HG02885 (cell line): Measurements from ENCODE around the gene SLC25A43.
"Not testable (repeated sequence)": the region's sequence is repeated elsewhere in the genome, so short reads cannot be mapped to it uniquely, and the experiment has no call there.

Experiments used
- ATAC-seq: cut with Tn5 transposase; IDR thresholded peaks from one replicate; pipeline ENCODE4 v1.9.1; 2021; ENCODE audit warnings: mild to moderate bottlenecking; ENCODE audit not compliant: unreplicated experiment, poor library complexity

SLC25A43 gene

DNA sequence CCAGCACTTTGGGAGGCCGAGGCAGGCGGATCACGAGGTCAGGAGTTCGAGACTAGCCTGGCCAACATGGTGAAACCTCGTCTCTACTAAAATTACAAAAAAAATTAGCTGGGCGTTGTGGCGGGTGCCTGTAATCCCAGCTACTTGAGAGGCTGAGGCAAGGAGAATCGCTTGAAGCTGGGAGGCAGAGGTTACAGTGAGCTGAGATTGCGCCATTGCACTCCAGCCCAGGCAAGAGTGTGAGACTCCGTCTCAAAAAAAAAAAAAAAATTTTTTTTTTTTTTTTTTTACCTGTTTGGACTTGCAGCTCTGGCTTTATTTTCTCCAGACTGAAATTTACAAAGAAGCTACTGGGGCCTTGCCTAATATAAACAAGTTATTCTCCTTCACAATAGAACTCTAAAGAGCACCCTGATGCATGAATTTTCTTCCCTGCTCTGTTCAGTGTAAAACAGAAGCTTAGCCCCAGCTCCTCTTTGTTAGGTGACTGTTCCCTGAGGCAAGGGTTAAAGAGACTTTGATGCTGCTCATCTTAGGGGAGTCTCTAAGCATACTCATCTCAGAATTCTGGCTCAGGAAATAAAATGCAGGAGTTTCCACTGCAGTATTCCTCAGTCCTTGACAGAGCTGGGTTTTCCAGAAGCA, 94.8 kb downstream of the SLC25A43 start:
- not testable (repeated sequence) for ATAC-seq

DNA sequence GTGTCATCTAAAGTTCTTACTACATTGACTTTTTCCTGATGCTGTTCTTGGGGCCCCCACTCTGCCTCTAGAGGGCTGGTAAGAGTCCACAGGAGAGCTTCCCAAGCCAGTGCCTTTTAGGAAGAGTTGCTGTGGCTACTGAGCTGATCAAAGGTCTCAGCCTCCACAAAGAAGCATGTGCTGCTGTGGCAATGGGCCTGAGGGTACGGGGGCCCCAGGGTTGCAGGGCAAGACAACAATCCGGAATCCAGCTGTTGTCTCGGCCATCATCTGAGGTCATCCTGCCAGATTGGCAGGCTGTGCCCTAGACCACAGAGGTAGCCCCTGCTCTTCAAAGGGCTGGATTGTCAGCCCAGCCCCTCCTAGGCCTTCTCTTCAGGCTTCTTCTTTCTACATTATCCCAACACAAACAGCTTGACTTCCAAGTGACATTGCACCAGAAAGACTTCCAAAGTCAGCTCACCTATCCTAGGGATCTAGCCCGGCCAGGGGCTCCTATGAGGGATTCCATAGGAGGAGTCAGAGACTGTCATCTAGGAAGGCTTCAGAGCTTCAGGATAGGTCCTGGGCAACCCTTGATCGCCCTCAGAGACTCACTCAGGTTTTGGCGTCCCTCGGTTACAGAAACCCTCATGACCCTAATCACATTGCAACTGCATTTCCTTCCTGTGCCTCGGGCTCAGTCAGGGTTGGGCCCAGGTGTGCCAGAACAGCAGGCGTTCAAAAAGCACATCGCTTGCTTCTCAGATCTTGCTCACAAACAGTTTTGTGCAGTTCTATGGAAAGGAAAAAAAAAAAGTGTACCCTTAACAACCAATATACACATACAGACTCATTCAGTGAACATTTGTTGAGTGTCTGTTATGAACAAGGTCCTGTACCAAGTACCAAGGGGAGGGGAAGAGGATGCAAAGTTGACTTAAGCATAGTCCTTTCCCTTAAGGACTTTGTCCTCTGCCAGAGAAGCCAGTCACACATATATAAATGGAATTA, 96.9 kb downstream of the SLC25A43 start:
- no peak for ATAC-seq

DNA sequence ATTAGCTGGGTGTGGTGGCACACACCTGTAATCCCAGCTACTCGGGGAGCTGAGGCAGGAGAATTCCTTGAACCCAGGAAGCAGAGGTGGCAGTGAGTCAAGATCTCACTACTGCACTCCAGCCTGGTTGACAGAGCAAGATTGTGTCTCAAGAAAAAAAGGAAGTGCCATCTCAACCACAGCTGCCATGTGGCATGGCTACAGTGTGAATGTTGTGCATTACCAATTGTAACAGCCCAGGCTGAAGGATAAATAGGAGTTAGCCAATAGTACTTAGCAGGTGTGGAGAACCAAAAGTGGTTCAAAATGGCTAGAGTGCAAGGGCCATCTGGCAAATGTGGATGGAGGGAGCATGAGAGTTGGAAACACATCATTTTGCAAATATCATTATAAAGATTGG, 98.0 kb downstream of the SLC25A43 start:
- no peak for ATAC-seq

DNA sequence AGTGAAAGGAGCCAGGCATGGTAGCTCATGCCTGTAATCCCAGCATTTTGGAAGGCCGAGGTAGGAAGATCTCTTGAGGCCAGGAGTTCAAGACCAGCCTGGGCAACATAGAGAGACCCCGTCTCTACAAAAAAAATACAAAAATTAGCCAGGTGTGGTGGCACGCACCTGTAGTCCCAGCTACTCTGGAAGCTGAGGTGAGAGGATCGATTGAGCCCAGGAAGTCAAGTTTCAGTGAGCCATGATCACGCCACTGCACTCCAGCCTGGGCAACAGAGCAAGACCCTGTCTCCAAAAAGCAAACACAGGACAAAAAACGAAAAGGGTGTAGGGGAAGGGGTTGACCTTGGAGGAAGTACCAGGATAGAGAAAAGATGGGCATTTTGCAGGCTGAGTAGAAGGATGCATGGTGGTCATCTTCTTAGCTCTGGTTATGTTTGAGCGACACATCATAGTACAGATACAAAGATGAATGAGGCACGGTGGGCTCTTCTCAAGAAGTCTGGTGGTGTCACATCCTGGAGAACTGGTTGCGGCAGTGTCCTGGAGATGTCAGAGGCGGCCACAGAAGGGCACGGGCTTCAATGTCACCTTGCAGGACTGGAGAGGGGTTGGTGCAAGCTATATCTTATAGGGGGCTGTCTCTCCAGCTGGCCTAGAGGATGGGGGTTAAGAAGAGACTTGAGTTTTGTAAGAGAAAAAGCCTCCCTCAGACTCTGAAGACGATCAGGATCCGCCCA, 101.1 kb downstream of the SLC25A43 start:
- no peak for ATAC-seq

DNA sequence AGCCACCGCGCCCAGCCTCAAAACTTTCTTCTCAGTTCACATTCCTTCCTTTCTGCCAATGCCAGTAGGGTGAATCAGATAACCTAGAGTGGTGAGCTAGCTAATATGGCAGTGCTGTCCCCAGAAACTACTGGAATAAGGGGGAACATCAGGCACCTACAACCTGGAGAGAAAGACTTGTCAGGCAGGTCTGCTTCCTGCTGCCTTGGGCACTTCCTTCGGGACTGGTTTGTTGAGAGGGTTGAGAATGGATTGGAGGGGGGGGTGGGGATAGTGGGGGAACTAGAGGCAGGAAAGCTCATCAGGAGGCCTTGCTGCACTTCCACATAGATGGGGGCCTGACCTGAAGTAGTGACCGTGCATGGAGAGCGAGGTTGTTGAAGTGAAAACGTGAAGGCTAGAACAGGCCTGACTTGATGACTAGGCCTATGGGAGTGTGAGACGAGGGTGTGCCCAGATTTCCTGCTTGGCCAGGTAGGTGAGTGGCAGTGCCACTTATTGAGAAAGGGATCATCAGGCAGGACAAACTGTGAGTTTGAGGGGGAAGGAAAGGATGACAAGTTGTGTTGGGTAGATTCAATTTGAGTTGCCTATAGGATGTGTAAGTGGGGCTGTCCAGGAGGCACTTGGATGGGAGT, 102.5 kb downstream of the SLC25A43 start:
- no peak for ATAC-seq

DNA sequence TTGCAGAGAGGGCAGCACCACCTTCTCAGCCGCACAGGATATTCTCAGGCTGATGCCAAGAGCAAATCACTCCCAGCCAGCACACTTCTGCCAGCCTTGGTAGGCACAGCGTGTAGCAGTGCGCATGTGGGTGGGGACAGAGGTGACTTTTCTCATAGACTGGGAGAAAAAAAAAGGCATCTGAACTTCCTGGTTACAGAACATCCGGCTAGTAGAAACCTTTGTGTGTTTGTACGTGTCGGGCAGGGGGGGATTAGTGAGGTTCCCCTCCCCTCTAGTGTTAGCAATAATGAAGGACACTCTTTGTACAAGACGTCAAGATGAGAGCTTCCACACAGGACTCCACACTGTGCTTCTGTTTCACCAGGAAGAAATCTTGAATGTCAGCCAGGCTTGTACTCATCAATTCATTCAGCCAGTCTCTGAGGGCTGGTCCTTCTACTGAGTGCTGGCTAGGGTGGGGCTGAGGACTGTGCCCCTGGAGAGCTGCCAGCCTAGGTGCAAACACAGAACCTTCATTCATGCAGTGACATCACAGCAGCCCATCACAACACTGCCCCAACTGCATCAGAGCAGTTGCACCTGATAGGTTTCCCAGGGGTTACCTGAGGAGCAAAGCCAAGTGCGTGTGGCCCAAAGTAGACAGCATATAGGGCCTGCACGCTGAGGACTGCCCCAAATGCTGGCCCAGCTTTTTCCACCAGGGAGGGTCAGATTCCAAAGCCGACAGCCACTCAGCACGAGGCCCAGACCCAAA, 103.8 kb downstream of the SLC25A43 start:
- no peak for ATAC-seq

DNA sequence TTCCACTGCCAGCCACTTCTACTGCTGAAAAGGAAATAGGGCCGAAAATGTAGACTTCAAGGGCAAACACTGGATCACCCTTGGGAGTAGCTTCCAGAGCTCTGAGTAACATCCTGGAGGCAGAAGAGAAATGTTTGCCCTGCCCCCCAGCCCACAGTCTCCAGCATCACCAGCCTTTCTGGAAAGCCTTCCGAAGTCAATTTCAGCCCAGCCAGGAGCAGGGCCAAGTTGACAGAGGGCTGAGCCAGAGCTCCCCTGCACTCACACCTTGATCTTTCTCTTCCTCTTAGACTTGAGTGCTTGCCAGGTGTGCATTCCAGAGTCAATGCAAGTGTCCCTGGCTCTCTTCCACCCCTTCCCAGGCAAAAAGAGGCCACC, 104.3 kb downstream of the SLC25A43 start:
- no peak for ATAC-seq
